LNCaP clone FGC (cell line): ENCODE data around the gene MEOX1.
"Not testable (repeated sequence)": the region's sequence is repeated elsewhere in the genome, so short reads cannot be mapped to it uniquely, and the experiment has no call there.

Experiments
- DNase-seq: peaks from one replicate; pipeline ENCODE4 v3.0.0-alpha.2; 2011; ENCODE audit warnings: low read depth
- H3K4me3 ChIP-seq: 2 replicates; pipeline ENCODE4 v1.5.1; 2011; ENCODE audit warnings: mild to moderate bottlenecking, low read depth, low read length, control low read depth
- TF ChIP-seq, protein P1 (sequence below): IDR thresholded peaks from 2 replicates; pipeline ENCODE4 v1.5.1; 2012; ENCODE audit warnings: mild to moderate bottlenecking; ENCODE audit not compliant: control insufficient read depth, insufficient read depth; ENCODE audit errors: extremely low read depth

MEOX1 gene

DNA sequence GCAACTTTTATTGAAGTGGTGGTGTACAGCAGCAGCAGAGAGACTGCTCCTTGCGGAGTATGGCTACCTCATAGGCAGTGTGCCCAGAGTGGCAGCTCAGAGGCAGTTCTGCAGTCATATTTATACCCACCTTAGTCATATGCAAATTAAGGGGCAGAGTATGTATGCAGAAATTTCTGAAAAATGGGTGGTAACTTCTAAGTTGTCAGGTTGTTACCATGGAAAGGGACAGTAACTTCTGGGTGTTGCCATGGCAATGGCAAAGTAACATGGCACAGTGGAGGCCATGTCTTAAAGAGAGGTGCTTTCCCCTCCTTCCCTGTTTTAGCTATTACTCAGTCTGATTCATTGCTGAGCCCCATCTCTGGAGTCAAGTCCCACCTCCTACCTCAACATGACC lies 53.4 kb downstream of the MEOX1 start:
- no peak overlapping the region for H3K4me3 ChIP-seq
- TF ChIP-seq, protein P1, sequence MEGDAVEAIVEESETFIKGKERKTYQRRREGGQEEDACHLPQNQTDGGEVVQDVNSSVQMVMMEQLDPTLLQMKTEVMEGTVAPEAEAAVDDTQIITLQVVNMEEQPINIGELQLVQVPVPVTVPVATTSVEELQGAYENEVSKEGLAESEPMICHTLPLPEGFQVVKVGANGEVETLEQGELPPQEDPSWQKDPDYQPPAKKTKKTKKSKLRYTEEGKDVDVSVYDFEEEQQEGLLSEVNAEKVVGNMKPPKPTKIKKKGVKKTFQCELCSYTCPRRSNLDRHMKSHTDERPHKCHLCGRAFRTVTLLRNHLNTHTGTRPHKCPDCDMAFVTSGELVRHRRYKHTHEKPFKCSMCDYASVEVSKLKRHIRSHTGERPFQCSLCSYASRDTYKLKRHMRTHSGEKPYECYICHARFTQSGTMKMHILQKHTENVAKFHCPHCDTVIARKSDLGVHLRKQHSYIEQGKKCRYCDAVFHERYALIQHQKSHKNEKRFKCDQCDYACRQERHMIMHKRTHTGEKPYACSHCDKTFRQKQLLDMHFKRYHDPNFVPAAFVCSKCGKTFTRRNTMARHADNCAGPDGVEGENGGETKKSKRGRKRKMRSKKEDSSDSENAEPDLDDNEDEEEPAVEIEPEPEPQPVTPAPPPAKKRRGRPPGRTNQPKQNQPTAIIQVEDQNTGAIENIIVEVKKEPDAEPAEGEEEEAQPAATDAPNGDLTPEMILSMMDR, result no peak
- DNase-seq, result no peak

DNA sequence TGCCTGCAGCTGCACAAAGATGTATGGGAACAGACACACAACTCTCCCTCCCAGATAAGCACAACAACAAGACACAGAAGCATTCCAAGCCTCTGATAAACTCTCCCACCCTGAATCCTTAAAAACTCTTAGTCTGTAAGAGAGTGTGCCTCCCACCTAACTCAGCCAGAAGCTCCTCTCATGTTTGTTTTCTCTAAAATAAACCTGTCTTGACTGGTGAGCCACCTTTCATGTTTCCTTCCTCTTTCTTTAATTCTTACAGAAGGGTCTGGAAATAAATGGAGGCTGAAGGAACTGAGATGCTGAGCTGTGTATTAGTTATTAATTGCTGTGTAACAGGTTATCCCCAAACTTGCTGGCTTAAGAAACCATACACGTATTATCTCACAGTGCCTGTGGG lies 57.2 kb downstream of the MEOX1 start:
- H3K4me3 ChIP-seq, result no peak overlapping the region
- TF ChIP-seq, protein P1, result no peak
- no peak for DNase-seq

DNA sequence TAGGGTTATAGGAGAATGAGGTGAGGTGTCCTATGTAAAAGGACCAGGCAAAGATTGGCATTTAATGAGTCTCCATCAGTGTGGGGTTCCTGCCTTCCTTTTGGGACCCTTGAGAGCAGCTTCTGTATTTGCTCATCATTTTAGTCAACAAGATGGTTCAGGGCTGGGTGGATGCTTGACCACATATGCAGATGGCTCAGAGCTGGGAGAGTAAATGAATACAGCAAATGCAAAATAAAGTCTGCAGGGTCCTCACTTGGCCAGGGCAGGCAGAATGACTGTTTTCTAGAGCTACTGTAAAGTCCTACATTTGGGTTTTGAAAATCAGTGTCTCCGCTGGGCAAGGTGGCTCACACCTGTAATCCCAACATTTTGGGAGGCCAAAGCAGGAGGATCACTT lies 58.4 kb downstream of the MEOX1 start:
- no peak overlapping the region for H3K4me3 ChIP-seq
- TF ChIP-seq, protein P1, result no peak
- no peak for DNase-seq

DNA sequence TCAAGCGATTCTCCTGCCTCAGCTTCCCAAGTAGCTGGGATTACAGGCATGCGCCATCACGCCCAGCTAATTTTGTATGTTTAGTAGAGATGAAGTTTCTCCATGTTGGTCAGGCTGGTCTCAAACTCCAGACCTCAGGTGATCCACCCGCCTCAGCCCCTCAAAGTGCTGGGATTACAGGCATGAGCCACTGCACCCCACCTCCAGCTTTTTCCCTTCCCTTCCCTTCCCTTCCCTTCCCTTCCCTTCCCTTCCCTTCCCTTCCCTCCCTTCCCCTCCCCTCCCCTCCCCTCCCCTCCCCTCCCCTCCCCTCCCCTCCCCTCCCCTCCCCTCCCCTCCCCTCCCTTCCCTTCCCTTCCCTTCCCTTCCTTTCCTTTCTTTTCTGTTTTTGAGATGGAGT lies 59.2 kb downstream of the MEOX1 start:
- DNase-seq, H3K4me3 ChIP-seq: not testable (repeated sequence)

DNA sequence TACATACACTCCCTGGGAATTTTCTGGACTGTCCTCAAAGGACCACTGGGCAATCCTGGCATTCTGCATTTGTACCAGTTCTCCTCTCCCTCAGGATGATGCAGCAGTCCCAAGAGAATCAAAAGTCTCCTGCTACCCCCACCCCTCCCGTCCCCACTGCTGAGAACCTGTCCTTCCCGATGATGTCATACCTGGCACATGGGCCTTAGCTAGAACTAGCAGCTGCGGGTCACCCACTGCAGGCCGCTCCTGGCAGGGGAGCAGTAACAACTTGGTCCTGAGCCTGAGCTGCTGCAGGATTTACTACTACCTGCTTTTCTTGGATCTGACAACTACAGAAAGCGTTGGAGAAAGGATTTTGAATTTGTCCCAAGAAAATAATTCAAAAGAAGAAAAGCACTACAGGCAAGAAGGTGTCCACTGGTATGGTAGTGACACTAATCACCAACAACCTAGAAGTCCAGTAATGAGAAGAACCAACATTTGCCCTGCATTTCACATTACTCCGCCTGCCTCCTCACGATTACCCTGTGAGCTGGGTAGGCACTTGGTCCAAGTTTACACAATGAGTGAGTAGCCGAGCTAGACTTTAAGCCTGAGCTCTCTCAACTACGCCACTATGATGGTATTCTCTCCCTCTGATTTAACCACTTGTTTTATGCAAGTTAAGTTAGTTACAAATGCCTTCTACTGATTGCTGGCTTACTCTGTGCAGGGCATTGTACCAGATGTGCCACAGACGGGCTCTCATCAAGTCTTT lies 60.3 kb downstream of the MEOX1 start:
- DNase-seq, result peak; percentile 74
- H3K4me3 ChIP-seq, result no peak overlapping the region
- TF ChIP-seq, protein P1, result no peak

DNA sequence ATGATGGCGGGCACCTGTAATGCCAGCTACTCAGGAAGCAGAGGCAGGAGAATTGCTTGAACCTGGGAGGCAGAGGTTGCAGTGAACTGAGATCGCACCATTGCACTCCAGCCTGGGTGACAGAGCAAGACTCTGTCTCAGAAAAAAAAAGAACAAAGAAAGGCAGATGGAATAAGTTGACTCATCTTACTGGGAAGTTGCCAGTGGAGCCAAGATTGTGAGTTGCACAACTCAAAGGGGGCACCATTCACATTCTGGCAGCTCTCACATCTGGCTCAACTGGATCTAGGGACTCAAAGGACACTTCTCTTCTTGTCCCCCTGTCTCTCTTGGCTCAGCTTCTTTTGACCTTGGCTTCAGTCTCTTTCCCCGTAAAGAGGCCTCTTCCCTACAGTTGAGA lies 61.9 kb downstream of the MEOX1 start:
- TF ChIP-seq, protein P1, result no peak
- no peak overlapping the region for H3K4me3 ChIP-seq
- no peak for DNase-seq

DNA sequence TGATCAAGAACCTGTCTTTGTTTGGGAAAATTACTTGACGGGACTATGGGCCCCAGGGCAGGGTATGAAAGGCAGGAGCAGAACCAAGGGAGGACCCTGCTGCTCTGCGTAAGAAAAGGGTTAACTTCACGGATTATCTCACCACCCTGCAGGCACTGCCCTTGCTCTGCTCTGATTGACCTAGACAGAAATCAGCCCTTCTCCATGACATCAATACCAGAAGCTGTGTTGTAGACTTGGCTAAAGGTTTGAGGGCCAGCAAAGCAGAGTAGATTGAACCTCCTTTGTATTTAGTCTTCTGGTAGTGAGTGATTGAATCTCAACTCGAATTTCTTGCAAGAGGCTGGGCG lies 62.7 kb downstream of the MEOX1 start:
- TF ChIP-seq, protein P1, result no peak
- DNase-seq, result no peak

More for the DNA sequence above, 62.7 kb downstream of the MEOX1 start:
- H3K4me3 ChIP-seq, result no peak overlapping the region
